OCI-LY7 (cell line): ENCODE measurements around the gene ABCA12. TPM values are rescaled to one million over a fixed set of nuclear protein-coding genes. Genes with fewer than 3 reads are reported as not detected.

Experiments
- BruUV-seq: library from RNA; stranded (reverse); fragments of 400-500 nt; replicated peaks from 2 replicates; lab custom pipeline; 2021; lab: Mats Ljungman, UMichigan
- CTCF ChIA-PET: fragments of 300-600 bp; sonication (Branson Sonifier 250); formaldehyde crosslinking; loops from one replicate; lab custom pipeline; 2022; ENCODE audit warnings: antibody characterized with exemption; ENCODE audit not compliant: unreplicated experiment; lab: Charles Lee
- POLR2A ChIA-PET: fragments of 300-600 bp; sonication (Branson Sonifier 250); formaldehyde crosslinking; loops from one replicate; lab custom pipeline; 2022; ENCODE audit warnings: antibody characterized with exemption; lab: Charles Lee
- DNase-seq: peaks from one replicate; pipeline ENCODE4 v3.0.0-alpha.2; 2015; ENCODE audit warnings: low spot score
- H2AFZ ChIP-seq: fragments of 200-600 bp; sonication (generic), shearing (Covaris generic); 2 replicates; pipeline ENCODE4 v1.6.1; 2014; ENCODE audit warnings: mild to moderate bottlenecking, antibody characterized with exemption, low read length, moderate library complexity
- H3K27ac ChIP-seq: fragments of 200-600 bp; sonication (generic); 2 replicates; pipeline ENCODE4 v1.5.1; 2014; ENCODE audit warnings: mixed run types, low read depth, mild to moderate bottlenecking, moderate library complexity, low read length, inconsistent platforms; ENCODE audit not compliant: poor library complexity, severe bottlenecking
- H3K36me3 ChIP-seq: fragments of 200-600 bp; sonication (generic); 2 replicates; pipeline ENCODE4 v1.6.1; 2014; ENCODE audit warnings: mild to moderate bottlenecking, antibody characterized with exemption, low read length, moderate library complexity, mixed read lengths; ENCODE audit not compliant: insufficient read depth
- H3K4me1 ChIP-seq: fragments of 200-600 bp; sonication (generic); 2 replicates; pipeline ENCODE4 v1.5.1; 2014; ENCODE audit warnings: mild to moderate bottlenecking, low read length; ENCODE audit not compliant: insufficient read depth, poor library complexity, severe bottlenecking
- H3K4me2 ChIP-seq: fragments of 200-600 bp; sonication (generic); 2 replicates; pipeline ENCODE4 v1.6.1; 2014; ENCODE audit warnings: mild to moderate bottlenecking, low read length
- H3K4me3 ChIP-seq: fragments of 200-600 bp; sonication (generic); 2 replicates; pipeline ENCODE4 v1.5.1; 2014; ENCODE audit warnings: mild to moderate bottlenecking, low read depth, low read length; ENCODE audit not compliant: poor library complexity, severe bottlenecking
- H3K79me2 ChIP-seq: fragments of 200-600 bp; sonication (generic); 2 replicates; pipeline ENCODE4 v1.6.1; 2016; ENCODE audit warnings: low read depth, mild to moderate bottlenecking, low read length, moderate library complexity, mixed read lengths; ENCODE audit not compliant: insufficient read depth
- H3K9me2 ChIP-seq: fragments of 200-600 bp; sonication (generic); 2 replicates; pipeline ENCODE4 v1.6.1; 2016; ENCODE audit warnings: mild to moderate bottlenecking, low read length, mixed read lengths; ENCODE audit not compliant: insufficient read depth
- H3K9me3 ChIP-seq: fragments of 200-600 bp; sonication (generic); 2 replicates; pipeline ENCODE4 v1.6.1; 2014; ENCODE audit warnings: mild to moderate bottlenecking, mixed run types, low read length, mixed read lengths
- H4K20me1 ChIP-seq: fragments of 200-600 bp; sonication (generic); 2 replicates; pipeline ENCODE4 v1.6.1; 2014; ENCODE audit warnings: mild to moderate bottlenecking, antibody characterized with exemption, low read length, moderate library complexity, mixed read lengths; ENCODE audit not compliant: insufficient read depth
- EZH2phosphoT487 ChIP-seq: fragments of 200-600 bp; sonication (generic); IDR thresholded peaks from 2 replicates; pipeline ENCODE4 v1.6.1; 2018; ENCODE audit warnings: low read depth, borderline replicate concordance, mild to moderate bottlenecking, mixed run types, antibody characterized with exemption, low read length, moderate library complexity, mixed read lengths
- intact Hi-C: fragments of 100-400 bp; cut with micrococcal nuclease; formaldehyde crosslinking; loops from one replicate; pipeline ENCODE4 v1.10.0; 2022; ENCODE audit not compliant: unreplicated experiment
- total RNA-seq, 2 experiments: library from RNA; depleted of rRNA in 1 of 2; stranded (reverse); fragments of >200 nt in 1 of 2; shearing (Covaris generic) in 1 of 2; gene quantifications; 2 replicates each; pipeline ENCODE4 v1.2.3, GENCODE V29; 2014 to 2022
- TF ChIP-seq, protein P1 (sequence below): fragments of 200-600 bp; sonication (generic); conservative IDR thresholded peaks from 2 replicates; pipeline ENCODE4 v1.5.1; 2014; ENCODE audit warnings: mild to moderate bottlenecking, antibody characterized with exemption, low read length, moderate library complexity, mixed read lengths

The ABCA12 gene
- total RNA-seq, 2 experiments from 2014 or later = not detected

DNA sequence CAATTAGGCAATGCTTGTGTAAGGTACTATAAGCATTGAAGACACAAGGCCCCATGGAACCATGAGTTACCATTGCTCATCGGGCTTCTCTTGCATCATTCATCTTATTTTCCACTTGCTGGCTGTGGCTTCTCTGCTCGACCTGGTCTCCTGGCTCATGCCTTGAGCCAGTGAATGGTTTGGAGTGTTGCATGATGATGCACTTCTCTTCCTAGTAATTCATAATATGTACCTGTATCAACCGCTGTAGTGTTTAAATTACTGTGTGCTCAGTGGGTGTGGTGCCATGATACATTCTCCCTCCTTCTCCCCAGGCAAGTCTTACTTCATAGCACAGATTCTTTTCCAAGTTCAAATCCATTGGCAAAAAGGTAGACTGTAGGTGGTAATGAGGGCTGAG, 66.8 kb downstream of the ABCA12 start:
- POLR2A ChIA-PET = no interaction called here
- no peaks in the 10 kb centered on the region for H3K79me2 ChIP-seq
- no peaks in the 10 kb centered on the region for H3K4me1 ChIP-seq
- BruUV-seq = no TSS peak
- intact Hi-C loops = no loop called here
- TF ChIP-seq, protein P1, sequence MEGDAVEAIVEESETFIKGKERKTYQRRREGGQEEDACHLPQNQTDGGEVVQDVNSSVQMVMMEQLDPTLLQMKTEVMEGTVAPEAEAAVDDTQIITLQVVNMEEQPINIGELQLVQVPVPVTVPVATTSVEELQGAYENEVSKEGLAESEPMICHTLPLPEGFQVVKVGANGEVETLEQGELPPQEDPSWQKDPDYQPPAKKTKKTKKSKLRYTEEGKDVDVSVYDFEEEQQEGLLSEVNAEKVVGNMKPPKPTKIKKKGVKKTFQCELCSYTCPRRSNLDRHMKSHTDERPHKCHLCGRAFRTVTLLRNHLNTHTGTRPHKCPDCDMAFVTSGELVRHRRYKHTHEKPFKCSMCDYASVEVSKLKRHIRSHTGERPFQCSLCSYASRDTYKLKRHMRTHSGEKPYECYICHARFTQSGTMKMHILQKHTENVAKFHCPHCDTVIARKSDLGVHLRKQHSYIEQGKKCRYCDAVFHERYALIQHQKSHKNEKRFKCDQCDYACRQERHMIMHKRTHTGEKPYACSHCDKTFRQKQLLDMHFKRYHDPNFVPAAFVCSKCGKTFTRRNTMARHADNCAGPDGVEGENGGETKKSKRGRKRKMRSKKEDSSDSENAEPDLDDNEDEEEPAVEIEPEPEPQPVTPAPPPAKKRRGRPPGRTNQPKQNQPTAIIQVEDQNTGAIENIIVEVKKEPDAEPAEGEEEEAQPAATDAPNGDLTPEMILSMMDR = no peak
- TF ChIP-seq EZH2phosphoT487 = no peak
- H3K4me2 ChIP-seq = no peak overlapping the region
- no peak for DNase-seq
- H3K4me3 ChIP-seq = no peak overlapping the region
- H3K9me3 ChIP-seq = no peaks in the 10 kb centered on the region
- H3K9me2 ChIP-seq = no peaks in the 10 kb centered on the region
- no peak overlapping the region for H2AFZ ChIP-seq
- H3K36me3 ChIP-seq = no peaks in the 10 kb centered on the region
- H4K20me1 ChIP-seq = no peaks in the 10 kb centered on the region
- no peak overlapping the region for H3K27ac ChIP-seq
- CTCF ChIA-PET = no interaction called here

- DNase-seq = no peak
- H3K9me2 ChIP-seq = no peaks in the 10 kb centered on the region
- no peak overlapping the region for H3K4me2 ChIP-seq
- intact Hi-C loops = no loop called here
- H4K20me1 ChIP-seq = no peaks in the 10 kb centered on the region
- H3K9me3 ChIP-seq = no peaks in the 10 kb centered on the region
- H3K36me3 ChIP-seq = no peaks in the 10 kb centered on the region
- H2AFZ ChIP-seq = no peak overlapping the region
- no peak overlapping the region for H3K4me3 ChIP-seq
- H3K4me1 ChIP-seq = no peaks in the 10 kb centered on the region
- no TSS peak for BruUV-seq
- no peaks in the 10 kb centered on the region for H3K79me2 ChIP-seq
- no peak overlapping the region for H3K27ac ChIP-seq
- CTCF ChIA-PET = no interaction called here
- POLR2A ChIA-PET = no interaction called here
- TF ChIP-seq, protein P1 = no peak
- TF ChIP-seq EZH2phosphoT487 = no peak
These were observed 70.0 kb downstream of the ABCA12 start for GRCh38 chr2:215068399-215068798.

- TF ChIP-seq EZH2phosphoT487 = no peak
- TF ChIP-seq, protein P1 = no peak
- BruUV-seq = no TSS peak
- Histone ChIP-seq H2AFZ (no peak overlapping the region), H3K4me2 (no peak overlapping the region), H4K20me1 (no peaks in the 10 kb centered on the region), H3K27ac (no peak overlapping the region), H3K4me1 (no peaks in the 10 kb centered on the region), H3K9me3 (no peaks in the 10 kb centered on the region), H3K79me2 (no peaks in the 10 kb centered on the region), H3K36me3 (no peaks in the 10 kb centered on the region), H3K9me2 (no peaks in the 10 kb centered on the region), H3K4me3 (no peak overlapping the region)
- CTCF ChIA-PET = no interaction called here
- POLR2A ChIA-PET = no interaction called here
- no peak for DNase-seq
- intact Hi-C loops = no loop called here
These were observed 72.3 kb downstream of the ABCA12 start for GRCh38 chr2:215066124-215066523.
